OCI-LY1 (cell line): ENCODE results near the gene ARID5A.

ENCODE experiments used
- EZH2 ChIP-seq: fragments of 200-600 bp; sonication (generic), shearing (Covaris generic); IDR thresholded peaks from 2 replicates; pipeline ENCODE4 v1.8.0; 2017; ENCODE audit warnings: borderline replicate concordance, mixed run types, mild to moderate bottlenecking, antibody characterized with exemption, low read length, moderate library complexity, mixed read lengths
- TF ChIP-seq, protein P1 (sequence below): fragments of 200-600 bp; sonication (generic), shearing (Covaris generic); IDR thresholded peaks from 2 replicates; pipeline ENCODE4 v1.5.1; 2017; ENCODE audit warnings: mild to moderate bottlenecking, antibody characterized with exemption, low read length, moderate library complexity, mixed read lengths

DNA sequence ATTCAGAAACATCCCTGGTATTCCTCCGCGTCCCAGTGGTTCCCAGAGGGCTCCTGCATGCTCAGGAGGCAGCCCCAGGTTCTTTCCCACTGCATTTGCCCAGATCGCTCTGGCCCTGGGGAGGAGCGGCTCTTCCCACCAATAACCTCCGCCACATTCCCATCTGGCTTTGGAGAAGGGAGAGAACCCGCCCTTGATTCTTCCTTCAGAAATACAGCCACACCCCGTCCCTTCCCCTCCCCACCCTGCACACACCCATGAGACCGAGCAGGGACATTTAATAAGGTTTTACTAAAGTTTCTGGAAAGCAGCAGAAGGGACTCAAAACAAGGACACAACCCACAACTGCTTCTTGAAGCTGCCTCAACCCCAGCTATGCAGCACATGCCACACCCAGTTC is 21.9 kb downstream of the ARID5A start:
- TF ChIP-seq, protein P1, sequence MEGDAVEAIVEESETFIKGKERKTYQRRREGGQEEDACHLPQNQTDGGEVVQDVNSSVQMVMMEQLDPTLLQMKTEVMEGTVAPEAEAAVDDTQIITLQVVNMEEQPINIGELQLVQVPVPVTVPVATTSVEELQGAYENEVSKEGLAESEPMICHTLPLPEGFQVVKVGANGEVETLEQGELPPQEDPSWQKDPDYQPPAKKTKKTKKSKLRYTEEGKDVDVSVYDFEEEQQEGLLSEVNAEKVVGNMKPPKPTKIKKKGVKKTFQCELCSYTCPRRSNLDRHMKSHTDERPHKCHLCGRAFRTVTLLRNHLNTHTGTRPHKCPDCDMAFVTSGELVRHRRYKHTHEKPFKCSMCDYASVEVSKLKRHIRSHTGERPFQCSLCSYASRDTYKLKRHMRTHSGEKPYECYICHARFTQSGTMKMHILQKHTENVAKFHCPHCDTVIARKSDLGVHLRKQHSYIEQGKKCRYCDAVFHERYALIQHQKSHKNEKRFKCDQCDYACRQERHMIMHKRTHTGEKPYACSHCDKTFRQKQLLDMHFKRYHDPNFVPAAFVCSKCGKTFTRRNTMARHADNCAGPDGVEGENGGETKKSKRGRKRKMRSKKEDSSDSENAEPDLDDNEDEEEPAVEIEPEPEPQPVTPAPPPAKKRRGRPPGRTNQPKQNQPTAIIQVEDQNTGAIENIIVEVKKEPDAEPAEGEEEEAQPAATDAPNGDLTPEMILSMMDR = no peak
- TF ChIP-seq EZH2 = no peak
